Uterus (tissue), 4 donors: ENCODE results near the gene MARK2. TPM values are rescaled to one million over a fixed set of nuclear protein-coding genes. Genes with fewer than 3 reads are reported as not detected.
A peak's percentile ranks its signal among the peaks of the same experiment; 100 is the strongest.

Source experiments
- DNase-seq, 2 donors: peaks; one replicate each; pipeline ENCODE4 v3.0.0-alpha.2; 2019 to 2020
- H3K27ac ChIP-seq, 2 donors: fragments of 200-600 bp; sonication (generic); 1 replicate in 1 of 2; 2 replicates in 1 of 2; pipeline ENCODE4 v1.5.1; 2016 to 2018
- H3K27me3 ChIP-seq, 2 donors: fragments of 200-600 bp; sonication (generic); one replicate each; pipeline ENCODE4 v1.5.1; 2018 to 2019; ENCODE audit warnings: control low read depth in 1 of 2
- H3K36me3 ChIP-seq, 2 donors: fragments of 200-600 bp; sonication (generic); one replicate each; pipeline ENCODE4 v1.5.1; 2019; ENCODE audit warnings: control low read depth in 1 of 2
- H3K4me1 ChIP-seq, 2 donors: fragments of 200-600 bp; sonication (generic); one replicate each; pipeline ENCODE4 v1.5.1; 2018 to 2019; ENCODE audit warnings: control low read depth in 1 of 2
- H3K4me3 ChIP-seq, 2 donors: fragments of 200-600 bp; sonication (generic); 1 replicate in 1 of 2; 2 replicates in 1 of 2; pipeline ENCODE4 v1.5.1; 2018 to 2019; ENCODE audit warnings: mild to moderate bottlenecking in 1 of 2
- H3K9me3 ChIP-seq, 2 donors: fragments of 200-600 bp; sonication (generic); one replicate each; pipeline ENCODE4 v1.5.1; 2019; ENCODE audit warnings: control low read depth in 1 of 2
- POLR2A ChIP-seq, 2 donors: fragments of 450-650 bp; IDR thresholded peaks; one replicate each; pipeline ENCODE4 v1.6.1; 2016; ENCODE audit warnings: antibody characterized with exemption in 2 of 2, mild to moderate bottlenecking in 1 of 2, moderate library complexity in 1 of 2
- intact Hi-C: fragments of 100-400 bp; cut with DNase I; formaldehyde crosslinking; loops from one replicate; pipeline ENCODE4 v1.15.1; 2023; ENCODE audit warnings: low total_unique reads
- total RNA-seq, 4 donors: library from RNA; depleted of rRNA in 3 of 4; stranded (reverse); fragments of >200 nt in 3 of 4; gene quantifications; one replicate each; pipeline versions ENCODE4 v1.1.0 to v1.2.4, GENCODE V29; 2014 to 2023
- TF ChIP-seq, protein P1 (sequence below), 4 experiments: fragments of 200-600 bp in 2 of 4; fragments of 450-650 bp in 2 of 4; sonication (generic) in 2 of 4; IDR thresholded peaks; one replicate each; pipeline ENCODE4 v1.5.1; 2016 to 2019; ENCODE audit warnings: antibody characterized with exemption in 4 of 4, mild to moderate bottlenecking in 2 of 4, moderate library complexity in 1 of 4
- donor health status: DM: yes; HTN: yes; CAD: no.

MARK2 gene
- total RNA-seq, 4 donors from 2014 or later: 6.9 to 36.5 (median 17.7) TPM

DNA sequence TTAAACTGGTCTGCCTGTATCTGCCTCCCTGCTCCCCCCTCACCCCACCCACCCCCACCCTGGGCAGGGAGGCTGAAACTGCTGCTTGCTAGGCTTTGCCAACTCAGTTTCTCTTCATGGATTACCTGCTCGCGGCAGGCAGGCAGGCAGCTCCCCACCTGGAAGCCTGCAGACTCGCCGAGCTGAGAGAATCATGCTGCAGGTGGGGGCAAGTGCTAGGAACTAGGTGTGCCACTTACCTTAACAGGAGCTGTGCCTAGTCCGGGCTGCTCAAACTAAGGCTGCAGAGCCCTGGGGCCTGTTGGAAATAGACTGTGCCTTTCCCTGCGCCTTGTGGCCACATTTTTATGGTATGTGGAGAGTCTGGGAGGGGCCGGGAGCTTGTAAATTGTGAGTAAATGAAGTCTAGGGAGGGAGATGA lies 30.3 kb downstream of the MARK2 start:
- intact Hi-C loops: no loop called here
- peak overlapping the region in 1 of 2 donors; percentile 38 for H3K27ac ChIP-seq
- no peaks in the 10 kb centered on the region for H3K27me3 ChIP-seq
- no peak for TF ChIP-seq POLR2A (IDR thresholded peaks at IDR 0.05)
- TF ChIP-seq, protein P1, sequence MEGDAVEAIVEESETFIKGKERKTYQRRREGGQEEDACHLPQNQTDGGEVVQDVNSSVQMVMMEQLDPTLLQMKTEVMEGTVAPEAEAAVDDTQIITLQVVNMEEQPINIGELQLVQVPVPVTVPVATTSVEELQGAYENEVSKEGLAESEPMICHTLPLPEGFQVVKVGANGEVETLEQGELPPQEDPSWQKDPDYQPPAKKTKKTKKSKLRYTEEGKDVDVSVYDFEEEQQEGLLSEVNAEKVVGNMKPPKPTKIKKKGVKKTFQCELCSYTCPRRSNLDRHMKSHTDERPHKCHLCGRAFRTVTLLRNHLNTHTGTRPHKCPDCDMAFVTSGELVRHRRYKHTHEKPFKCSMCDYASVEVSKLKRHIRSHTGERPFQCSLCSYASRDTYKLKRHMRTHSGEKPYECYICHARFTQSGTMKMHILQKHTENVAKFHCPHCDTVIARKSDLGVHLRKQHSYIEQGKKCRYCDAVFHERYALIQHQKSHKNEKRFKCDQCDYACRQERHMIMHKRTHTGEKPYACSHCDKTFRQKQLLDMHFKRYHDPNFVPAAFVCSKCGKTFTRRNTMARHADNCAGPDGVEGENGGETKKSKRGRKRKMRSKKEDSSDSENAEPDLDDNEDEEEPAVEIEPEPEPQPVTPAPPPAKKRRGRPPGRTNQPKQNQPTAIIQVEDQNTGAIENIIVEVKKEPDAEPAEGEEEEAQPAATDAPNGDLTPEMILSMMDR (IDR thresholded peaks at IDR 0.05): no peak
- no peaks in the 10 kb centered on the region for H3K9me3 ChIP-seq
- DNase-seq: no peak
- H3K4me3 ChIP-seq: no peak overlapping the region
- no peaks in the 10 kb centered on the region for H3K36me3 ChIP-seq
- H3K4me1 ChIP-seq: peaks cover 18 to 32% of the 10 kb centered on the region in 2 donors

DNA sequence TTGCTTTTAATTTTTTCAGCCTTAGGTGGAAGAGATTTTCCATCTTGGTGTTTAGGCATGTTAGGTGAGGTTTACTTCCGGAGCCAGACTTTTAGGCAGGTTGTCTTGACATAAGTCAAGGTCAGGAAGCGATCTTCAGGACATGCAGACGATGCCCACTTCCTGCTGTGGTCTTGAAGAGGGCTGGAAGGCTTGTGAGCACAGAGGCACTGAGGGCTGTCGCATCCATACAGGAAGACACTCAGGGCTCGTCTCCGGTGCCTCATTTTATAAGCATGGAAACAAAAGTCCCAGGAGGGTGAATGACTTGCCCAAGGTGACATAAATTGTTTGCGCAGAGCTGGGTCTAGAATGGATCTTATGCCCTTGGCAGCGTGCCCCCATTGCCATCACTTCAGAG lies 30.8 kb downstream of the MARK2 start:
- TF ChIP-seq POLR2A (IDR thresholded peaks at IDR 0.05): no peak
- TF ChIP-seq, protein P1 (IDR thresholded peaks at IDR 0.05): no peak
- Histone ChIP-seq H3K27ac (peak overlapping the region; percentile 26 to 38), H3K9me3 (no peaks in the 10 kb centered on the region), H3K4me1 (peaks cover 18 to 32% of the 10 kb centered on the region in 2 donors), H3K36me3 (no peaks in the 10 kb centered on the region), H3K27me3 (no peaks in the 10 kb centered on the region), H3K4me3 (no peak overlapping the region)
- intact Hi-C loops: no loop called here
- DNase-seq: no peak

DNA sequence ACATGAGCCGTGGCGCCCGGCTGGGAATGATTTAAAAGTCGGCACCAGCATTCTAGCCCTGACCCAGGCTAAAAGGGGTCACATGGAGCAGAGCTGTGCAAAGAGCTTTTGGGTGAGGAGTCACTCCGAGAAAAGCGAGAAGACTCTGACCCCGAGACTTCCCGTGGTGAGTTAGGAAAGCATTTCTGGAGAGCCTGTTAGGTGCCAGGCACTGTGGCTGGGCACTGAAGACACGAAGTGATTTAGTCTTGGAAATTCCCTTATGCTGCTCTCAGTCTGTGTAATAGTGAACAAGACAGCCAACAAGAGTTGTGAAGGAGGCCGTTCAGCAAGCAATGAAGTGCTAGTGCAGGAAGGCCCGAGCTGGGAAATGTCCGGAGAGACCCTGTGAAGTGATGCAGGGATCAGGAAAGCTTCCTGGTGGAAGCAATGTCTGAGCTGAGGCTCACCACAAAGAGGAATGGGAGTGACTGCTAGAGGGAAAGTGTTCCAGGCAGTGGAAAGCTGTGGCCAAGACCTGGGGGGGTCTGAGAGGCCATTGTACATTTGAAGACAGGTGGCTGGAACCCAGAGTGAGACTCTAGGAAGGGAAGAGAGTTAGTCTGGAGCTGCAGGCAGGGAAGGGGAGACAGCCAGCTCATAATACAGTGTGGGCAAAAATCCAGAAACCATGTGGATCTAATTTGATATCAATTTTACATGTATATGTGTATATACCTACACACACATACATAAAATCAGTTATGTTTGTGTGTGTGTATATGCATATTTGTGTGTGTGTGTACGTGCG lies 31.6 kb downstream of the MARK2 start:
- H3K9me3 ChIP-seq: no peaks in the 10 kb centered on the region
- peaks cover 18 to 32% of the 10 kb centered on the region in 2 donors for H3K4me1 ChIP-seq
- H3K27ac ChIP-seq: peak overlapping the region; percentile 26 to 38
- H3K36me3 ChIP-seq: no peaks in the 10 kb centered on the region
- intact Hi-C loops: no loop called here
- no peaks in the 10 kb centered on the region for H3K27me3 ChIP-seq
- no peak for DNase-seq
- TF ChIP-seq, protein P1 (IDR thresholded peaks at IDR 0.05): no peak
- no peak for TF ChIP-seq POLR2A (IDR thresholded peaks at IDR 0.05)
- H3K4me3 ChIP-seq: no peak overlapping the region

DNA sequence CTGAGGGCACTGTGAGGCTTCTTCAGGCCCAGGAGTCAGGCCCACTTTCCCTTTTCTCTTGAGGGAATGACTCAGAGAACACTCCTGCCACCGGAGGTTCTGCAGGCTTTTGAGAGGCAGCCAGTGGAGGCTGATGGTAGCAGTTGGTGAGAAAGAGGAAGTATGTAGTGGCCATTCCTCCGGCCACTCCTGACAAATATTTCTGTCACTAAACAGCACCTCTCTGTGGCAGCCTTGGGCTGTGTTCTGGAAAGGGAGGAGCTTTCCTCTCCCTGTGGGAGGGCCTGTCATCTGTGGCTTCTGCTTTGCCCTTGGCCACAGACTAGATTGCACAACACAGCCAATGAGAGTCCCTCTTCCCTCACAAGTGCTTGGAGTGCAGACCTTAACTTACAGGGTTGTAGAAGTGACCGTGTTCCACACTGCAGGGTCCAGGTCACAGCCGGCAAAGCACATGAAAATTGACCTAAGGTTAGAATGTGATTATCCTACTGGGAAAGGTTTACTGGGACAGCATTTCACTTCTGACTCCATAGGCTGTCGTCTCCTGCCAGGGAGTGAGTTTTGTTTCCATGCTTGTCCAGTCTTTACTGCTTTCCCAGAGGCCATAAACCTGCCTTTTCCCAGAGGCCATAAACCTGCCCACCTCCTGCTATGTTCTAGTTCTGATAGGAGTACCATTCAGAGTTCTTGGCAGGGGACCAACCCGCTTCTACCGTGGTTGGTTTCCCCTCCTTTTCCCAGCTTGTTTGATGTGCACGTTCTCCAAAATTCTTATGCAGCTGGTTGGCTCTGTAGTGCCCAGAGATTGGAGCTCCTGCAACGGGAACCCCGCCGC lies 33.3 kb downstream of the MARK2 start:
- H3K27me3 ChIP-seq: no peaks in the 10 kb centered on the region
- peak overlapping the region; percentile 46 to 59 for H3K27ac ChIP-seq
- peaks cover 18 to 32% of the 10 kb centered on the region in 2 donors for H3K4me1 ChIP-seq
- no peak for TF ChIP-seq POLR2A (IDR thresholded peaks at IDR 0.05)
- TF ChIP-seq, protein P1 (IDR thresholded peaks at IDR 0.05): peak; percentile 13 to 54 (median 38)
- no peaks in the 10 kb centered on the region for H3K9me3 ChIP-seq
- no peak overlapping the region for H3K4me3 ChIP-seq
- H3K36me3 ChIP-seq: no peaks in the 10 kb centered on the region
- intact Hi-C loops: no loop called here
- peak; percentile 68 to 78 for DNase-seq

DNA sequence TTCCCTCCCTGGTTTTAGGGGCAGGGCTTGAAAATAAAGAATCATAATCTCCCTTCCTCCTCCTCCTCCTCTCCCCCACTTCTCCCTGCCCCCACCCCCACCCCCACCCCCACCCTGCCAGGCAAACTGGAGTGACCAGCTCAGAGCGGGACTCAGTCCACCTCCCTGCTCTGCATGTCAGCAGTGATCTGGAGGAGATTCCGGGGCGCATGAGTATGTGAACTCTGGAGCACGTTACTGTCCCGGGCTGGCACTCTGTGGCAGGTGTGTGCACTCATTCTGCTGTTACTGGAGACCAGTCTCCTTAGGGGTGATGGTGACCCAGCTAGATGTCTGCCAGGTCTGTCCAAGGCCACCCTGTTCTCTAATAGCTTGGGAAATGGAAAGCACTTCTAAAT lies 33.9 kb downstream of the MARK2 start:
- TF ChIP-seq, protein P1 (IDR thresholded peaks at IDR 0.05): no peak
- no peak for TF ChIP-seq POLR2A (IDR thresholded peaks at IDR 0.05)
- no peaks in the 10 kb centered on the region for H3K36me3 ChIP-seq
- no peak overlapping the region for H3K4me3 ChIP-seq
- no peaks in the 10 kb centered on the region for H3K27me3 ChIP-seq
- H3K9me3 ChIP-seq: no peaks in the 10 kb centered on the region
- intact Hi-C loops: no loop called here
- no peak for DNase-seq
- H3K4me1 ChIP-seq: peaks cover 18 to 32% of the 10 kb centered on the region in 2 donors
- H3K27ac ChIP-seq: peak overlapping the region; percentile 46 to 59
